HG03139 (cell line): Measurements from ENCODE around the gene WFDC2.

Source experiments
- ATAC-seq: cut with Tn5 transposase; IDR thresholded peaks from one replicate; pipeline ENCODE4 v1.9.1; 2021; ENCODE audit not compliant: unreplicated experiment

Gene WFDC2

DNA sequence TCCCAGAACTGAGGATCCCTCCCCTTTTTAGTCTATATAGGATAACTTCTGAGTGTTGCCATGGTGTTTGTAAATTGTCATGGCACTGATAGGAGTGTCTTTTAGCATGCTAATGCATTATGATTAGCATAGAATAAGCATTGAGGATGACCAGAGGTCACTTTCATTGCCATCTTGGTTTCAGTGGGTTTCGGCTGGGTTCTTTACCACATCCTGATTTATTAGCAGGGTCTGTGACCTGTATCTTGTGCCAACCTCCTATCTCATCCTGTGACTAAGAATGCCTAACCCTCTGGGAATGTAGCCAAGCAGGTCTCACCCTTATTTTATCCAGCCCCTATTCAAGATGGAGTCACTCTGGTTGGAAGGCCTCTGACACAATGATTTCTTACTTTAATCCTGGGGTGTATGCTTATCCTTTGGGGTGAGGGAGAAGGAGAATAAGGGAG lies 19.6 kb downstream of the WFDC2 start:
- ATAC-seq = no peak

DNA sequence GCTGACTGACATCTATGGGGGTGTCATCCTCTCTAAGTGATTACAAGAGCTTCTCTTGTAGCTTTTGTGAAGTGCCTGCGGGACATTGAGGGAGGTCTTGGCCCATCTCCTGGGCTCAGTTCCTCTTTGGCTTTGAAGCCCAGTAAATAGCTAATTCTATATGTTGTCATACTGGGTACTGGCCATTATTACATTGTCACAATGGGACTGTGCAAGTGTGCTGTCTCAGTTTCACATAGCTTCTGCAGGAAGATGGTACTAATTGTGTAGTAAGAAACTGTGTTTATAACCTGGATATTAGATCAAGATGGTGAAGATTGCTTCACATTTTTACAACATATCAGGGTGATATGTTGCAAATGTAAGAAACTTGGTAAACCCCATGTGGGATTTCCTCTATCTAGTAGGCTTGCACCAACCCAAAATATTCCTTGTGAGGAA lies 26.0 kb downstream of the WFDC2 start:
- no peak for ATAC-seq

- no peak for ATAC-seq
Measured at GRCh38 chr20:45496166-45496565, 26.6 kb downstream of the WFDC2 start.

DNA sequence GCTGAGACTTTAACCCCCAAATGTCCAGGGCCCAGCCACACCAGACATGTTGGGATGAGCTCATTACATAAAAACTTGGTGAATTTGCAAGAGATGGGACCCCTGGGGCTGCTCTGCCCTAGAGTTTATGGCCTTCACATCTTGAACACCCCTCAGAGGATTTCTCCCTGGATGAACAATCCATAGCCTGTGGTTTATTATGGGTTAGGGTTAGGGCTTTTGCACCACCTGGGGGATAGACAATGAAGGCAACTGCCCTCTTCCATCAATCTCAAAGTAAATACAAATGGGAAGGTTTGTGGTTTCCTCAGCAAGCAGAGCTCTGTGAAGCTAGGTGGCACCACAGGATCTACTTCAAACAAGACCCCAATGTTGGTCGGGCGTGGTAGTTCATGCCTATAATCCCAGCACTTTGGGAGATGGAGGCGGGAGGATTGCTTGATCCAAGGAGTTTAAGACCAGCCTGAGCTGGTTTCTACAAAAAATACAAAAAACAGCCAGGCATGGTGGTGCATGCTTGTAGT lies 28.5 kb downstream of the WFDC2 start:
- no peak for ATAC-seq

- no peak for ATAC-seq
Measured at GRCh38 chr20:45500022-45500421, 30.5 kb downstream of the WFDC2 start.

- no peak for ATAC-seq
Measured at GRCh38 chr20:45501600-45501999, 32.0 kb downstream of the WFDC2 start.

GRCh38 chr20:45502561-45502960 lies 33.0 kb downstream of the WFDC2 start:
- ATAC-seq = no peak

DNA sequence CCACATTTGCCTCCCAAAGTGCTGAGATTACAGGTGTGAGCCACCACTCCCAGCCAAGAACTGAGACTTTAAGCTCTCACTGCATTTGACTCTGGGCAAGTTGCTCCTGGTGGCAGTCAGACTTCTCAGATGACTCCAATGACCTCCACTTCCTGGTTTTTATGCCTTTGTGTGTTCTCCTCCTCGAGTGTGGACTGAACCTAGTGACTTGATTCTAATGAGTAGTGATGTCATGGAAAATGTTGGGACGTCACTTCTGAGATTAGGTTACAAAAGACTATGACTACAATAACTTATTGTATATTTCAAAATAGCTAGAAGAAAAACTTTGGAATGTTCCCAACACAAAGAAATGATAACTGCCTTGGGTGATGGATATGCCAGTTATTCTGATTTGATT lies 33.9 kb downstream of the WFDC2 start:
- no peak for ATAC-seq

- ATAC-seq = no peak
Measured at GRCh38 chr20:45506398-45506797, 36.8 kb downstream of the WFDC2 start.

GRCh38 chr20:45507011-45507820 lies 37.7 kb downstream of the WFDC2 start:
- ATAC-seq = no peak

DNA sequence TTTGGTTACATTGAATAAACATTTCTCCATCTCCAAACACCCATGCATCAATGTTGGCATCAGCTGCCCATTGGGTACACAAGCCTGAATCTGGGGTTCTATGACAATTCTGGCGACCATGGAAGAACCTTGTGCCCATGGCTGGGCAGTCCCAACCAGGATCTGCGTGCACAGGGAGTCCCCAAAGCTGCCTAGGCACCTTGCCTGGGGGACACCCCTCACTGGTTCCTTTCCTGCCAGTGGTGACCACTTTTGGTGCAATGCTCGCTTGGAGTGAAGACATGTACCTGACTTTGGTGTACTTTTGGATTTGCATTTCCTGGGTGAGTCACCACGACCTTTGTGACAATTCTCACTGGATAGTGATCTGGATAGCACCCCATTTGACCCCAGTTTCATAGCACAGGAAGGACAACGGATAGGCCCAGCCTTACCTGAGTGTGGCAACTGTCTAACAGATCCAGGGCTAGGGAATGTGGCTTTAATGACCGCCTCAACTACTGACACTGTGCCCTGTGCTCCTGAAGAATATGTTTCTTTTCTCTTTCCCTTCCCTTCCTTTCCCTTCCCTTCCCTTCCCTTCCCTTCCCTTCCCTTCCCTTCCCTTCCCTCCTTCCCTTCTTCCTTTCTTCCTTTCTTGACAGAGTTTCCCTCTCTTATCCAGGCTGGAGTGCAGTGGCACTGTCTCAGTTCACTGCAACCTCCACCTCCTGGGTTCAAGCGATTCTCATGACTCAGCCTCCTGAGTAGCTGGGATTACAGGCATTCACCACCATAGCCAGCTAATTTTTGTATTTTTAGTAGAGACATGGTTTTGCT lies 38.7 kb downstream of the WFDC2 start:
- ATAC-seq = no peak

- ATAC-seq = no peak
Measured at GRCh38 chr20:45509091-45509490, 39.5 kb downstream of the WFDC2 start.

DNA sequence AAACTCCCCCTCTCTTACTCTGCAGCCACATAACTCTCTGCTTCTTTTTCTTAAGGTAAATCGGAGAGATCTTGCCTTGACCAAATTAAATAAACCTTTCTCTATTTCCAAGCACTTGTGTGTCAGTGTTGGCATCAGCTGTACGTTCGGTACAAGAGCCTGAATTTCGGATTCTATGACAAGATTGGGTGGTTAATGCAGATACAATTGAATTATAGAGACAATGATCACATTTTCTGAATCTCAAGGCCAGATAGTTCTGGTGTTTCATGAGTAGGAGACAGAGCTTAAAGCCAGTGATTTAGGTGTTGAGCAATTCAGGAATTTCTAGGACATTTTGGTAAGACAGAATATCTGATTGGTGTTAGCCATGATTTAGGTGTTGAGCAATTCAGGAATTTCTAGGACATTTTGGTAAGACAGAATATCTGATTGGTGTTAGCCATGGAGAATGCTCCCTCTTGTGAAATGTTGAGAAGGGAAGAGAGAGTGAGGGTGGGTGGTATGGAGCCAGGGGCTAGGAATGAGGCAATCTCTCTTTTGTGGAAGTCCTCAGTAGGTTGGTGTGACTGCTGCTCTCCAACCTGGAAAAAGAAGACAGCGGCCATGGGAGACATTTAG lies 40.8 kb downstream of the WFDC2 start:
- ATAC-seq = no peak

DNA sequence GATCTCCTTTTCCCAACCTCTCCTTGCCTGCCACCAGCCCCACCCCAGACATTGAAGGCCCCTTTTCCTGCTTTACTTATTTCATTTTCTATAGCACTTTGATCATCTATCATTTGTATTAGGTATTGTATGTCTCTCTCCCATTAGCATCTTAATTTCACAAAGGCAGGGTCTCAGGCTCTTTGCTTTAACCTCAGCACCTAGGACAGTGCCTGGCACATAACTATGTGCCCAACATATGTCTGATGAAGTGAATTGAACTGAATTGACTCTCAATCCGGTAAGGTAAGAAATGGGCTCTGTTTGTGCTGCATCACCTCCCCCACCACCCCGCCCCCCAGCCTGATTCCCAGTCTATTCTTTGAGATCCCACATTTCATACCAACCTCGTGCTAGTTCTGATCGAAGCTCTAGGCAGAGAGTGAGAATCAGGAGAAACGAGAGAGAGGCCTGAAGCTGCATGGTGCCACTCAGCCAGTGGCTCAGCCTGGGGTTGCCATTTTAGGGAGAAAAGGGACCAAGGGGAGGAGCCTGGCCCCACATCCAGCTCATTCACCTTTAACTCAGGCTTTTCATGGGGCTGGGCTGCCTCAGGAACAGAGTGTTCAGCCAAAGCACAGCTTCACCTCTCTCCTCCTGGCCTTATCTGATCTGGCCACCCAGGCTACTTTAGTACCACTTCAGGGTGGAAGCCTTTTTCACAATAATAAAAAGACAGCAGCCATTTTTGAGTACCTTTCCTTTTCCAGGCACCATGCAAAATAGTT lies 45.8 kb downstream of the WFDC2 start, which contains the start of gene SPINT3:
Gene SPINT3 (minus strand): TSS at position 476 of the 767 bp plus-strand sequence. CDS start 14 bp downstream, at position 462.
- ATAC-seq = no peak

GRCh38 chr20:45518282-45518681 lies 48.7 kb downstream of the WFDC2 start:
- ATAC-seq = no peak

DNA sequence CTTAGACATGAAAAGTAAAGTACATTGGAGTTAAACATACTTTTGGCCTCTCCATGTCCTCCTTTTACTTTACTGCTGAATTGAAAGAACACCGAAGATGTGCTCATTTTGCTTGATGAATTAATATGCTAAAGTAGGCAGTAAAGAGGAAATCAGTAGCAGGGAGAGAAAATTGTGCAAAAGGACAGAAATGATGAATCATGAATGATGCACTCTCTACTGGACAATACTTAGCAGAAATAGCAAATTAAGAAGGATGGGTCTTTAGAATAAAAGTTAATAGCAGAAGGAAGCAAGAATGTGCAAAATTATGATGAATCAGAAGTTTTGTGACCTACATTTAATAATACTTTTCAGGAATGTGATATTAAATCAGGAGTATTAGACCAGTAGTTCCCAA lies 54.3 kb downstream of the WFDC2 start:
- no peak for ATAC-seq

- no peak for ATAC-seq
Measured at GRCh38 chr20:45527294-45527693, 57.7 kb downstream of the WFDC2 start.
